Activated T-cell treated with anti-CD3 and anti-CD28 coated beads for 24 hours (primary cell): ENCODE results near the gene DYNLRB1.

Experiments used
- DNase-seq: peaks from one replicate; pipeline ENCODE4 v3.0.0-alpha.2; 2020; ENCODE audit warnings: low read depth

Gene DYNLRB1

DNA sequence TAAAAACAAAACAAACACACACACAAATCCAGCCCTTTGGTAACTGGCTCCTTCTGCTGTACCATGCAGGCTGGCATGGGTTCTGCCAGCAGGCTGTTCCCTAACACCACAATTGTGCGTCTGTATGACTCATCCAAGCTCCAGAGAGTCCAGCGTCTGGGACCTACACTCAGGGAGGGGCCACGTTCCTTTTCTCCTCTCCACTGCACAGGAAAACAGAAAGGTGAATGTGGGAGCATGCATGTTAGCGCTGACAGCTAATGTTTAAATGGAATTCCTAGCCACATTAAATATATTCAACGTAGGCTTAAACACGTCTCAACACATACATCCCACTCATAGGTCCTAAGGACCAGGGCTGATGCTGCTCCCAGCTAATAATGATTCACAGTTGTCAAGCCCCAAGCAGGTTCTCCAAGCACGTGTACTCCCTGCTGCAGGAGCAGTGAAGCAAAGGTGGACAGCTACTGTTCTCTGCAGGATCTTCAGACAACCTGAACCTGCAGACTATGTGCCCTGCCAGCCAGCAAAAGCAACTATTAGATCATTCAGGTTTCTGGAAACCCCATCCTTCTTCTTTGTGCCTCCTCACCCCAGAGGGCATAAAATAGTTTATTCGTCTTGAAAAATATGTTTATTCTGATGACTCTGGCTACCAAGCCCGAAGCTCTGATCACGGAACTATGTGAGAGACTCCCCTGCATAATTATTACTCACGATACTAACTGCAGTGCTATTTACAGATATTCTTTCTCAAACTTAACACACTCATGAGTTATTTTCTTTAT, 63.2 kb downstream of the DYNLRB1 start:
- DNase-seq = no peak

DNA sequence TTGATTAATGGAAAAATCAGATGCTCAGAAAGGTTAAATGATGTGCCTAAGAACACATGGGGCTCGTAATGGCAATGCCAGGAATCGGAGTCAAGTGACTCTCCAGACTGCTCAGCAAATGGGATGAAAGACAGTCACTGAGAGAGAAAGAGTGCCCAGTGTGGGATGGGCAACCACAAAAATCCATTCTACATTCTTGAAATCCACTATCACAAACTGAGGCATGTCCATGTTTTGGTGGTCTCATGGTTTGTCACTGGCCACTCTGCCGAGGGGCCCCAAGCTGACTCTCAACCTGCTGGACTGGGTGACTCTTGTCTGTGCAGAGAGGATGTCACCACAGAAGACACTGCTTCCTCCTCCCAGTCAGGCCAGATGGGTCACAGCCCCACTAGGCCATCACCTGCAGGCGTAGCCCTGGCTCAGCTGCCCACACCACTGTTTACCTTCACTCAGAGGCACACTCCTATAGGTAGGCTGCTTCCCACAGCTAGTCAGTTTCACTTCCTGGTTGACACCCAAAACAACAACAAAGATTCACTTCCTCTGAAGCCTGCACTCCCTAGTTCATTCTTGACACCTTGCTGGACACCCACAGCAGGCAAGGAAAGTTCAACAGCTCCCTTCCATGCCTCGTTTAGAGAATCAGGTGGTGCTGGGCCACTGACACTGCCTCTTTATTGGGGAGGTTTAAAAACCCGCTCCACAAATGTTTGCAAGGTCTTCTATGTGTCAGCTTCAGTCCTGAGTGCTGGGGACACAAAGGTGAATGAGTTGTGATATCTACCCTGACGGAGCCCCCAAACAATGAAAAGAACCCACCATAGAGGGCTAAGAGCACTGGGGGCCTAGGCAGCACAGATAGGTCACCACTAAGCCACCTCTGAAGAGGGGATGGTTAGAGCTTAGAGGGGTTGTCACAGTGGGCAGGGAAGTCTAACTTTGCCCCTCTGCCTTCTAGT, 64.0 kb downstream of the DYNLRB1 start:
- DNase-seq = no peak

DNA sequence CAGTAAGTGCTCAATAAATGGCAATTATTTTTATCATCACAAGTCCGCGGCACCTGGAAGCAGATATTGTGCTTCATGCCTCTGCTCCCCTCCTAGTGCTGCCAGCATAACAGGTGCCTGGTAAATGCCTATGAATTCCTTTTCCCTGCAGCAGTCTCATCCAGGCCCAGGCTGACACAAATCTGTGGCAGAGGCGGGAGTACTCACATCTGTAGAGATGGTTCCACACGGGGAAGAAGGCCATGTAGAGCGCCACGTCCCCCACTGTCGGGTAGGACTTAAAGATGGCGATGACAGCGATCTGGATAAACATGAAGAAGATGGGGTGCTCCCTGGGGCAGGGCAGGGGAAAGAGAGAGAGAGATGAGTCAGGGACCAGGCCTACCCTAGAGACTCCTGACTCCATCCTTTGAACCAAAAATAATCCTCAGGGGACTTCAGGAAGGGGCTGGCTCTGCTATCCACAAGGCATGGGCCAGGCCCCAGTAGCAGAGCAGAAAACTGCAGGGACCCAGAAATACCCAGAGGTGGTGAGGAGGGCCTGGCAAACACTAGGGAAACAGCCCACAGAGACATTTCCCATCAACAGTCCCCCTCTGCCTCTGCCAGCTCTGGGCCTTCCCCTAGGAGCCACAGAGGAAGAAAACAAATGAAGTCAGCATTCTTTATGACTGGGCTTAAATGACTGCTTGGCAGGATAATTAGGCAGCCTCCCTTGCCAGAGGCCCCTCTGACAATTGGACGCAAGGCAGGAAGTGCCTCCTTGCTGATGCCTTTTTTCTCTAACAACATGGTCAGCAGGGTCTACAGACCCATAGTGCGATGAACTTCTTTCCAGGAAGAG, 65.3 kb downstream of the DYNLRB1 start:
- DNase-seq = no peak

DNA sequence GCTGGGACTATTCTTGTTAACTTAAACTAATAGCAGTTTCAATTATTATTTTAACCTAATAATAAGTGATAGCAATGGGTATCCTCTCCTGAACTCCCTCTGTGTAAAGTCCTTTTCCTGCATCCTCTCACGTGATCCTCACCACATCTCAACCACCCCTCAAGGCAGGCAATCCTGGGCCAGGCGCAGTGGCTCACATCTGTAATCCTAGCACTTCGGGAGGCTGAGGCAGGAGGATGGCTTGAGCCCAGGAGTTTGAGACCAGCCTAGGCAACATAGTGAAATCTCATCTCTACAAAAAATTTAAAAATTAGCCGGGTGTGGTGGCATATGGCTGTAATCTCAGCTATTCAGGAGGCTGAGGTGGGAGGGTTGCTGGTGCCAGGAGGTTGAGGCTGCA, 66.0 kb downstream of the DYNLRB1 start:
- DNase-seq = no peak

DNA sequence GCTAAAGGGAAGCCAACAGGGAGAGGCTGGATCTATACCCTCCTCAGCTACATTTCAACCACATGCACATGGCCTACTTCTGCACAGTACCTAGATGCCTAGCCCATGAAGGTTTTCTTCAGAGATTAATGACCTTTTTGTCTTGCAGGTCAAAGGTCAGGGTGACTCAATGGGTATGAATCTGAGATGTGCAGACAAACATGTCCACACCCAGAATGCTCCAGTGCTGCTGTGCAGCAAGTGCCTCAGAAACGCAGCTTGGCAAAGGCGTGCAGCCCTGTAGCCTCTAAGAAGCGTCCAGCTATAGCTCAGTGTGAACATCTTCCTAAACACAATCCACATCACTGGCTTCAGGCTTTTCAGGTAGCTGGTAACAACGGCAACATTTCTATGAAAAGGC, 66.7 kb downstream of the DYNLRB1 start:
- no peak for DNase-seq

DNA sequence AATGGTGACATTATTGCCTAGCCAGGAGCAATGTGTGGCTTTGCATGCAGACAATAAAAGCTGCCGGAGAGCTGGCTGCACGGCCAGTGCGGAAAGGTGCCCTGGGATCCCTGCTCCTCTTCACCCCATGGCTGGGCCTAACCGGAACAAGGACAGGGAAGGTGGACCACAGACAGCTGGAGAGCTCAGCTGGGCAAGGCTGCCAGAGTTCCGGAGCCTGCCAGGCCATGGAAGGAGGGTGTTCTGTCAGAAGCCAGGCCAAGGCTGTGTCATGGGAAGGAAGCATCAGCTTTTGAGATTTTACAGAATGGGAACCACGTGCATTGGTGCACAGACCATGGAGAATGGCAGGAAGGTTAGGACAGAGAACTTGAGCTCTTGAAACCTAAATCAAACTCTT, 67.3 kb downstream of the DYNLRB1 start:
- no peak for DNase-seq

DNA sequence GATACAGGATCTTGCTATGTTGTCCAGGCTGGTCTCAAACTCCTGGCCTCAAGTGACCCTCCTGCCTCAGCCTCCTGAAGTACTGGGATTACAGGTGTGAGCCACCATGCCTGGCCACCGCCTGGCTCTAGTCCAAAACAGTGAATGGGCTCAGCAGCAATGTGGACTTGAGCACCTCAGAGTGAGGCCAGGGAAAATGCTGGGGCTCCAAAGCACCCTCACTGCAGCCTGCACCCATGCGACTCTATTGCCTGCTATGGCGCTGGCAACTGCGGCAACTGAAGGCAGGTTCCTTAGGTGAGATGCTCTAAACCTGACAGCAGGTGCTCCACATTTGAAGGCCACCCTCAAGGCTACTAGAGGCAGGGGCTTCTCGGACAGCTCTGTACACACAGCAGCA, 68.8 kb downstream of the DYNLRB1 start:
- DNase-seq = no peak

DNA sequence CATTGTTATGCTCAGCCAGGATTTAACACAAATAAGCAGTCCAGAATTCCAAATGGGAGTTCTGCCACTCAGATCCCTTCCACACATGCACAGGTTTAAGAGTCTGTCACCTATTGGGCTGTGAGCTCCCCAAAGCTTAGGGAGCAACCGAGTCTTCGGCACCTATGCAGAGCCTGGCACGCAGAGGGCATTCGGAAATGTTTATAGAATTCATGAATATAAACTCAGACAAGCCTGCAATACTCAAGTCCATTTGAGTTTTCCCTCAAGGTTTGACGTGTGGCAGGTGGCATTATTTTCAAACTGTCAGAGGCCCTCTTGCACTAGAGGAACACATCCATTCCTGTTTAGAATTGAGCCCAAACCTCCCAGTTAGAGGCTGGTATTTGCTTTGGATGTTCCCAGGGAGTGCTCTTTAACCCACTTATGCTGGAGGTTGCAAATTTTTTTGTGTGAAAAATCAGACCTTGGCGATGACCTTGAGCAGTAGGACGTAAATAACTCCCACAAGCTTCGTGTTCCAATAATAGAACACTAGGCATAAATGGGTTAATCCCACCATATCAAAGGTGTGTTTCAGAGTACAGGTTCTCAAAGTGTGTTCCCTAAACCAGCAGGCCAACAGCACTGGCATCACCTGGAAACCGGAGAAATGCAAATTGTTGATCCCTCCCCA, 70.4 kb downstream of the DYNLRB1 start:
- no peak for DNase-seq
